Immature natural killer cell (primary cell): ENCODE data around the gene PRPF40B. TPM values are rescaled to one million over a fixed set of nuclear protein-coding genes. Genes with fewer than 3 reads are reported as not detected.

Experiments used
- DNase-seq, 3 donors: peaks; one replicate each; pipeline ENCODE4 v3.0.0; 2022; ENCODE audit warnings: mixed read lengths in 1 of 3
- H3K27ac Mint-ChIP-seq, 6 donors: one replicate each; pipeline ENCODE4 v1.8.0; 2020; ENCODE audit warnings: mixed read lengths in 6 of 6, mild to moderate bottlenecking in 5 of 6, inconsistent platforms in 4 of 6, moderate library complexity in 3 of 6
- H3K27me3 Mint-ChIP-seq, 3 donors: one replicate each; pipeline ENCODE4 v1.8.0; 2020 to 2021; ENCODE audit warnings: low read depth in 3 of 3, mild to moderate bottlenecking in 3 of 3, mixed read lengths in 3 of 3, moderate library complexity in 3 of 3, inconsistent platforms in 1 of 3
- H3K36me3 Mint-ChIP-seq, 3 donors: one replicate each; pipeline ENCODE4 v1.8.0; 2020; ENCODE audit warnings: mixed read lengths in 3 of 3, inconsistent platforms in 2 of 3, mild to moderate bottlenecking in 2 of 3
- H3K4me1 Mint-ChIP-seq, 2 donors: one replicate each; pipeline ENCODE4 v1.8.0; 2020; ENCODE audit warnings: inconsistent platforms in 2 of 2, mild to moderate bottlenecking in 2 of 2, mixed read lengths in 2 of 2, moderate library complexity in 1 of 2
- H3K4me3 Mint-ChIP-seq, 5 donors: one replicate each; pipeline ENCODE4 v1.8.0; 2020; ENCODE audit warnings: mild to moderate bottlenecking in 5 of 5, mixed read lengths in 5 of 5, inconsistent platforms in 3 of 5, moderate library complexity in 3 of 5
- H3K9me3 Mint-ChIP-seq, 6 donors: one replicate each; pipeline ENCODE4 v1.8.0; 2020; ENCODE audit warnings: mild to moderate bottlenecking in 6 of 6, mixed read lengths in 6 of 6, inconsistent platforms in 4 of 6, moderate library complexity in 3 of 6
- polyA plus RNA-seq, 3 donors: library from polyadenylated mRNA; unstranded; fragments of 300-500 nt; fragmentation: Illumina TruSeq; gene quantifications; one replicate each; pipeline ENCODE4 v1.2.3, GENCODE V29; 2021

Gene PRPF40B
- polyA plus RNA-seq, 3 donors from 2014 or later = 2.4 to 3.2 (median 2.8) TPM

- H3K27ac Mint-ChIP-seq = no peak overlapping the region
- peaks cover 0 to 2% (median 0%) of the 10 kb centered on the region in 6 donors for H3K9me3 Mint-ChIP-seq
- DNase-seq = no peak
- peaks cover 25 to 28% of the 10 kb centered on the region in 2 donors for H3K4me1 Mint-ChIP-seq
- peaks cover 12 to 26% (median 16%) of the 10 kb centered on the region in 3 donors for H3K27me3 Mint-ChIP-seq
- H3K4me3 Mint-ChIP-seq = peak overlapping the region in 1 of 5 donors; percentile 4
- no peaks in the 10 kb centered on the region for H3K36me3 Mint-ChIP-seq
Measured at GRCh38 chr12:49619286-49619685, 4.1 kb upstream of the PRPF40B start.

DNA sequence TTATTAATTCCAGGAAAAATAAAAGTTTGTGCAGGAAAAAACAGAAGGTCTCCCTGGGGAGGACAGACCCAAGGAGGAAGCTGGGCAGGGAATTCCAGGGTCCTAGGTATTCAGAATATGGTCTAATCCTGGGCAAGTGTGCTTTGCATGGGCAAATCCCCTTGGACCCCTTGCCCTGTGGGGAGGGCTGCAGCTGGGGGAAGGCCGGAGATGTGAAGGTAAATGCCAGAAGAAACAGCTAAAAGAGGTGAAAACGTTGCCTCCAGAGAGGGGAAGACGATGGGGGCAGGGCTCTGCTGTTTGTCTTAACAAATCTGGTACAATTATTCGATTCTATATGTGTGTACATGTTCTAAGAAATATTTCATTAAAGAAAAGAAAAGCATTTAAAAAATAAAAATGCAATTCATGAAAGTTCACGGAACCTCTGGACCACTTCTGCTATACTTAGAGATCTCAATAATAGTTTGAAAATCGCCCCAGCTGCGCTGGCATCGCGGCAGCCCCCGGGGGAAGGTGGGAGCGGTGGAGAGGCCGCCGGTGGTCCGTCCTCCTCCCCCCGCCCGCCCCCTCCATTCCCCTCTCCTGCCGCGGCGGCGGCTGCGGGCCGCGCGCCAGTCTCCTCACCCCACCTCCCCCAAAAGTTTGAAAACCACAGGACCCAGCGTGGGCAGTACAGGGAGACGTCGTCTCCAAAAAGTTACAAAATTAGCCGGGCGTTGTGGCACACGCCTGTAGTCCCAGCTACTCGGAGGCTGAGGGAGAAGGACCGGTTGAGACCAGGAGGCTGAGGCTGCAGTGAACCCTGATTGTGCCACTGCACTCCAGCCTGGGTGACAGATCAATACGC lies 1.5 kb upstream of the PRPF40B start:
- Mint-ChIP-seq H3K36me3 (no peaks in the 10 kb centered on the region), H3K27ac (peak overlapping the region; percentile 81 to 94 (median 91)), H3K4me3 (peak overlapping the region; percentile 87 to 93 (median 88)), H3K9me3 (no peaks in the 10 kb centered on the region), H3K4me1 (peaks cover 25 to 28% of the 10 kb centered on the region in 2 donors), H3K27me3 (peaks cover 8 to 22% (median 12%) of the 10 kb centered on the region in 3 donors)
- no peak for DNase-seq

- peak overlapping the region; percentile 81 to 94 (median 91) for H3K27ac Mint-ChIP-seq
- H3K9me3 Mint-ChIP-seq = no peaks in the 10 kb centered on the region
- H3K4me3 Mint-ChIP-seq = peak overlapping the region; percentile 87 to 93 (median 88)
- peaks cover 8 to 21% (median 12%) of the 10 kb centered on the region in 3 donors for H3K27me3 Mint-ChIP-seq
- peak; percentile 75 to 77 (median 76) for DNase-seq
- no peaks in the 10 kb centered on the region for H3K36me3 Mint-ChIP-seq
- H3K4me1 Mint-ChIP-seq = peaks cover 25 to 28% of the 10 kb centered on the region in 2 donors
Measured at GRCh38 chr12:49622501-49623141, 740 bp upstream of the PRPF40B start.

- H3K9me3 Mint-ChIP-seq = no peaks in the 10 kb centered on the region
- H3K4me1 Mint-ChIP-seq = peaks cover 25 to 27% of the 10 kb centered on the region in 2 donors
- DNase-seq = no peak
- peaks cover 8 to 18% (median 10%) of the 10 kb centered on the region in 3 donors for H3K27me3 Mint-ChIP-seq
- H3K36me3 Mint-ChIP-seq = no peaks in the 10 kb centered on the region
- peak overlapping the region; percentile 18 to 54 (median 43) for H3K4me3 Mint-ChIP-seq
- H3K27ac Mint-ChIP-seq = peak overlapping the region in 4 of 6 donors; percentile 24 to 75 (median 70)
Measured at GRCh38 chr12:49624921-49625577, 1.7 kb downstream of the PRPF40B start.

GRCh38 chr12:49626169-49626835 lies 2.9 kb downstream of the PRPF40B start:
- no peak for DNase-seq
- Mint-ChIP-seq H3K4me3 (no peak overlapping the region), H3K9me3 (no peaks in the 10 kb centered on the region)

GRCh38 chr12:49626836-49627235 lies 3.5 kb downstream of the PRPF40B start:
- H3K36me3 Mint-ChIP-seq = peaks cover 0 to 1% (median 0%) of the 10 kb centered on the region in 3 donors
- no peaks in the 10 kb centered on the region for H3K9me3 Mint-ChIP-seq
- H3K4me1 Mint-ChIP-seq = peaks cover 12 to 16% of the 10 kb centered on the region in 2 donors
- H3K4me3 Mint-ChIP-seq = no peak overlapping the region
- no peak overlapping the region for H3K27ac Mint-ChIP-seq
- H3K27me3 Mint-ChIP-seq = peaks cover 8 to 15% (median 10%) of the 10 kb centered on the region in 3 donors
- no peak for DNase-seq

More at GRCh38 chr12:49626169-49626835, 2.9 kb downstream of the PRPF40B start:
- Mint-ChIP-seq H3K36me3 (no peaks in the 10 kb centered on the region), H3K27ac (no peak overlapping the region), H3K27me3 (peaks cover 8 to 18% (median 11%) of the 10 kb centered on the region in 3 donors), H3K4me1 (peaks cover 17 to 21% of the 10 kb centered on the region in 2 donors)

DNA sequence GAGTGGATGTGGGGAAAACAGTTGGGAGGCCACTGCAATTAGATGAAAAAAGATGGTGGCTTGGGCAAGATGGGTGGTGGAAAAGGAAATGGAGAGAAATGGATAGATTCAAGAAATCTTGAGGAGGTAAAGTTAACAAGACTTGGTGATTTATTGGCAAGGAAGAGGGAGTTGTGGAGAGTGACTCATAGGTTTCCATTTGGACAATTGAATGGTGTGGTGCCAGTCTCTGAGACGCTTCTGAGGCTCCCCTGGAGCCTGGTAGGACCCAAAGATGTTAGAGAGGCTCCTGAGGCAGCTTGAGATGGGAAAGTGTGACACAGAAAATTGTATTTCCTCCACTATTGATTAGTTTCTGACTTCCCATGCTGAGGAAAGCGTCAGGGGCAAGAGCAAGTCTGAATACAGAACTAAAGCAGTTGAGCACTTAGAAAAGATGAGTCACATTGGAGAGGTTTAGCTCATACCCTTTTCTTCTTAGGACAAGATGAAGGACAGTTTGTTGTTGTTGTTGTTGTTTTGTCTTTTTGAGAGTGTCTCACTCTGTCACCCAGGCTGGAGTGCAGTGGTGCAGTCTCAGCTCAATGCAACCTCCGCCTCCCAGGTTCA lies 4.5 kb downstream of the PRPF40B start:
- Mint-ChIP-seq H3K9me3 (no peaks in the 10 kb centered on the region), H3K4me1 (peaks cover 4 to 8% of the 10 kb centered on the region in 2 donors), H3K27ac (no peak overlapping the region), H3K4me3 (no peak overlapping the region), H3K36me3 (peaks cover 0 to 5% (median 0%) of the 10 kb centered on the region in 3 donors), H3K27me3 (peaks cover 2 to 11% (median 3%) of the 10 kb centered on the region in 3 donors)
- no peak for DNase-seq

DNA sequence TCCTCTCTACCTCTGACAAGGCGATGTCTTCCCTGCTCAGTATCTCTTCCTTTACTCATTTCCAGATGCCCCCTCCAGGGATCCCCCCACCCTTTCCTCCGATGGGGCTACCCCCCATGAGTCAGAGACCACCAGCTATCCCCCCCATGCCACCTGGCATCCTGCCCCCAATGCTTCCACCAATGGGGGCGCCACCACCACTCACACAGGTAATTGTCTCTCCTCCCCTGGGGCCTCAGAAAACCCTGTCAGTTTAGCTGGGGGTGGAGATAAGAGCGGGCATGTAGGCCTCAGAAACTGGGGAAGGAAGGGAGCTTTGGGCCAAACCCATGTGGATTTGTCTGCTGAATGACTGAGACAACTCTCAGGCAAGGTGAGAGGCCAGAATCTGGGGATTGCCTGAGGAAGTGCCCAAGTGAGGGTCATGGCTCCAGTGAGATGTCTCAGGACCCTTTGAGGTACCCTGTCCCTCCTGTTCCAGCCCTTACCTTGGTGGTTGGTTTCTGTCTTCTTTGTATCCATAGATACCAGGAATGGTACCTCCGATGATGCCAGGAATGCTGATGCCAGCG lies 8.1 kb downstream of the PRPF40B start:
- Mint-ChIP-seq H3K4me3 (no peak overlapping the region), H3K9me3 (no peaks in the 10 kb centered on the region), H3K4me1 (peaks cover 18 to 19% of the 10 kb centered on the region in 2 donors), H3K27ac (no peak overlapping the region), H3K36me3 (peaks cover 0 to 5% (median 0%) of the 10 kb centered on the region in 3 donors), H3K27me3 (peaks cover 0 to 6% (median 2%) of the 10 kb centered on the region in 3 donors)
- DNase-seq = no peak

GRCh38 chr12:49632401-49632800 lies 9.0 kb downstream of the PRPF40B start:
- H3K27me3 Mint-ChIP-seq = peaks cover 0 to 7% (median 2%) of the 10 kb centered on the region in 3 donors

GRCh38 chr12:49632986-49633702 lies 9.8 kb downstream of the PRPF40B start:
- Mint-ChIP-seq H3K27ac (peak overlapping the region in 3 of 6 donors; percentile 8 to 74 (median 38)), H3K36me3 (peaks cover 0 to 5% (median 0%) of the 10 kb centered on the region in 3 donors), H3K4me3 (peak overlapping the region in 1 of 5 donors; percentile 10), H3K4me1 (peaks cover 27 to 30% of the 10 kb centered on the region in 2 donors), H3K9me3 (no peaks in the 10 kb centered on the region), H3K27me3 (peaks cover 0 to 7% (median 2%) of the 10 kb centered on the region in 3 donors)
- DNase-seq = no peak

More at GRCh38 chr12:49632401-49632800, 9.0 kb downstream of the PRPF40B start:
- peaks cover 27 to 29% of the 10 kb centered on the region in 2 donors for H3K4me1 Mint-ChIP-seq
- no peaks in the 10 kb centered on the region for H3K9me3 Mint-ChIP-seq
- peaks cover 0 to 5% (median 0%) of the 10 kb centered on the region in 3 donors for H3K36me3 Mint-ChIP-seq
- DNase-seq = no peak
- no peak overlapping the region for H3K4me3 Mint-ChIP-seq
- no peak overlapping the region for H3K27ac Mint-ChIP-seq

GRCh38 chr12:49633703-49634345 lies 10.5 kb downstream of the PRPF40B start:
- peak; percentile 17 to 33 (median 21) for DNase-seq
- H3K27me3 Mint-ChIP-seq = peaks cover 0 to 7% (median 2%) of the 10 kb centered on the region in 3 donors
- H3K9me3 Mint-ChIP-seq = no peaks in the 10 kb centered on the region
- H3K4me3 Mint-ChIP-seq = peak overlapping the region in 2 of 5 donors; percentile 10 to 24
- H3K4me1 Mint-ChIP-seq = peaks cover 27 to 30% of the 10 kb centered on the region in 2 donors
- peak overlapping the region in 3 of 6 donors; percentile 7 to 49 (median 23) for H3K27ac Mint-ChIP-seq
- peaks cover 0 to 5% (median 0%) of the 10 kb centered on the region in 3 donors for H3K36me3 Mint-ChIP-seq
